ENCODE data around the gene PITX3.

Gene PITX3

DNA sequence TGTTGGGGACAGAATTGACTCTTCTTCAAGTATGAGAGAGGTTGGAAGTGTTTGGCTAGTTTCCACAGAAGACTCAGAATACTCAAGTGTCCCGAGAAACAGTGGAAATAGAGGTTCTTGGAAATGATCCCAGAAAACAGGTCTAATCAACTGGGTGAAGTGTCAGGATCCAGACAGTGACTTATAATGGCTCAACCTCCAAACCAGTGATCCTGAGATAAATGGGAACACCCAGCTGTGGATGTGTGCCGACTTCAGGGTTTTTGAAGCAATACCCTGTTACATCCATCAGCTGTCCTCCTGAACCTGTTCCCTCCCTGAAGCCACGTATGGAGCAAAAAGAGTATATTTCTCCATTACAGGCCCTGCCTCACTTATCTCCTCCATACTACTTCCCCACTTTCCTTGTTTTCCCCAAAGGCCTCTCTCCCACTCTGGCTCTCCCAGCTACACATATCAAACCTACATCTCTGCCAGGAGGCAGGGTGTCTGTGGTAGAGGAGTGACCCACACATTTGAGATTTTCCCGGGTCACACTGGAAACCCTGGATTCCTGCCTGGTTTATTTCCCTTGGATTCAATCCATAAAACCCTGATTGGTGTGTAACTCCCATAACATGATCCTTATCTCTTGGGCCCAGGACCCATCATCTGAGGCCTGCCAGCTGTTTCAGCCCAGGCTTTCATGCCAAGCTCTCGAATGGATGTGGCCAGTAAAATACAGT lies 32.8 kb downstream of the PITX3 start:
- Histone ChIP-seq H3K79me2 (ENCODE audit: insufficient read depth, low read length) (no peaks in the 10 kb centered on the region), H2AFZ (ENCODE audit: low read length) (no peak overlapping the region)

DNA sequence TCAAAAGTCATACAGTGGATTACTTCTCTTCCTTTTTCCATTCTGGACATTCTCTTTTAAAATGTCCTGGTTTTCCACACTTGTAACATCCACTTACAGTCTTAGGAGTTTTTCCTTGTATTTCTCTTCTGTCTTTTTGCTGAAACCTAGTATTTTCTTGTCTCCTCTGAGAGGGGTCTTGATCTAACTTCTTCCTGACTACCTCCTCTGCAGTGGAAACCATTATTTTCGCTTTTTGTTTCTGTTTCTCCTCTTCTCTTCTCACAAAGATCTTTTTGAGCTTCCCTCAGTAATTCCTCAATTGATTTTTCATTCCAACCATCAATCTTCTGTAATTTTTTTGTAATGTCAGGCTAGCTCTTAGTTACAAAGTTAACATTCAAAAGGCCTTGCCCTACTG lies 38.9 kb downstream of the PITX3 start:
- Histone ChIP-seq H4K20me1 (ENCODE audit: insufficient read depth, low read length) (no peaks in the 10 kb centered on the region), H3F3A (ENCODE audit: insufficient read depth, low read length) (no peaks in the 10 kb centered on the region), H3K4me2 (ENCODE audit: low read length) (no peak overlapping the region), H3K36me3 (ENCODE audit: insufficient read depth, low read length) (no peaks in the 10 kb centered on the region), H3K9me2 (ENCODE audit: low read depth, low read length) (no peaks in the 10 kb centered on the region), H3K27me3 (ENCODE audit: insufficient read depth, low read length) (no peaks in the 10 kb centered on the region; the same call in 1 of the 2 replicates), H2AFZ (ENCODE audit: low read length) (no peak overlapping the region), H3K9ac (ENCODE audit: low read length) (no peak overlapping the region), H3K9me3 (ENCODE audit: low read length) (no peaks in the 10 kb centered on the region), H3K4me3 (ENCODE audit: low read depth, low read length, poor library complexity, severe bottlenecking) (no peak overlapping the region), H3K79me2 (ENCODE audit: insufficient read depth, low read length) (no peaks in the 10 kb centered on the region), H3K4me1 (ENCODE audit: insufficient read depth, low read length, severe bottlenecking) (no peaks in the 10 kb centered on the region), H3K27ac (ENCODE audit: low read depth, low read length, poor library complexity, severe bottlenecking) (no peak overlapping the region)
- TF ChIP-seq CTCF (IDR thresholded peaks at IDR 0.05; ENCODE audit: low read length) (no peak), EZH2 (IDR thresholded peaks at IDR 0.05; ENCODE audit: borderline replicate concordance, low read length) (no peak)

More for the DNA sequence above, 32.8 kb downstream of the PITX3 start:
- Histone ChIP-seq H3F3A (ENCODE audit: insufficient read depth, low read length) (no peaks in the 10 kb centered on the region), H3K4me2 (ENCODE audit: low read length) (no peak overlapping the region), H3K27ac (ENCODE audit: low read depth, low read length, poor library complexity, severe bottlenecking) (no peak overlapping the region), H3K9me2 (ENCODE audit: low read depth, low read length) (no peaks in the 10 kb centered on the region), H3K27me3 (ENCODE audit: insufficient read depth, low read length) (no peaks in the 10 kb centered on the region; the same call in 1 of the 2 replicates), H3K9me3 (ENCODE audit: low read length) (no peaks in the 10 kb centered on the region), H3K36me3 (ENCODE audit: insufficient read depth, low read length) (no peaks in the 10 kb centered on the region), H3K4me3 (ENCODE audit: low read depth, low read length, poor library complexity, severe bottlenecking) (no peak overlapping the region), H3K4me1 (ENCODE audit: insufficient read depth, low read length, severe bottlenecking) (no peaks in the 10 kb centered on the region), H3K9ac (ENCODE audit: low read length) (no peak overlapping the region), H4K20me1 (ENCODE audit: insufficient read depth, low read length) (no peaks in the 10 kb centered on the region)
- TF ChIP-seq EZH2 (IDR thresholded peaks at IDR 0.05; ENCODE audit: borderline replicate concordance, low read length) = no peak
- no peak for TF ChIP-seq CTCF (IDR thresholded peaks at IDR 0.05; ENCODE audit: low read length)

- H3K27ac ChIP-seq (ENCODE audit: low read depth, low read length, poor library complexity, severe bottlenecking) = no peak overlapping the region
- TF ChIP-seq EZH2 (IDR thresholded peaks at IDR 0.05; ENCODE audit: borderline replicate concordance, low read length) (no peak), CTCF (IDR thresholded peaks at IDR 0.05; ENCODE audit: low read length) (no peak)
- no peaks in the 10 kb centered on the region for H3K9me2 ChIP-seq (ENCODE audit: low read depth, low read length)
- no peak overlapping the region for H3K4me2 ChIP-seq (ENCODE audit: low read length)
- no peaks in the 10 kb centered on the region for H4K20me1 ChIP-seq (ENCODE audit: insufficient read depth, low read length)
- no peaks in the 10 kb centered on the region for H3K4me1 ChIP-seq (ENCODE audit: insufficient read depth, low read length, severe bottlenecking)
- H3K4me3 ChIP-seq (ENCODE audit: low read depth, low read length, poor library complexity, severe bottlenecking) = no peak overlapping the region
- no peaks in the 10 kb centered on the region for H3K9me3 ChIP-seq (ENCODE audit: low read length)
- no peaks in the 10 kb centered on the region for H3F3A ChIP-seq (ENCODE audit: insufficient read depth, low read length)
- H3K36me3 ChIP-seq (ENCODE audit: insufficient read depth, low read length) = no peaks in the 10 kb centered on the region
- no peak overlapping the region for H3K9ac ChIP-seq (ENCODE audit: low read length)
- no peak overlapping the region for H2AFZ ChIP-seq (ENCODE audit: low read length)
- no peaks in the 10 kb centered on the region; the same call in 1 of the 2 replicates for H3K27me3 ChIP-seq (ENCODE audit: insufficient read depth, low read length)
- H3K79me2 ChIP-seq (ENCODE audit: insufficient read depth, low read length) = no peaks in the 10 kb centered on the region
Measured at GRCh38 chr10:102200751-102201640, 40.3 kb downstream of the PITX3 start.
